ENCODE results near the gene DMD.

Gene DMD

GRCh38 chrX:31181377-31182000, 2029.9 kb downstream of the DMD start:
- TF ChIP-seq CTCF (IDR thresholded peaks at IDR 0.05; ENCODE audit: low read depth, low read length, missing control alignments), result no peak
- no peak overlapping the region for H3K4me3 ChIP-seq (ENCODE audit: low read depth, low read length)
- no peak for DNase-seq (ENCODE audit: low read depth)

DNA sequence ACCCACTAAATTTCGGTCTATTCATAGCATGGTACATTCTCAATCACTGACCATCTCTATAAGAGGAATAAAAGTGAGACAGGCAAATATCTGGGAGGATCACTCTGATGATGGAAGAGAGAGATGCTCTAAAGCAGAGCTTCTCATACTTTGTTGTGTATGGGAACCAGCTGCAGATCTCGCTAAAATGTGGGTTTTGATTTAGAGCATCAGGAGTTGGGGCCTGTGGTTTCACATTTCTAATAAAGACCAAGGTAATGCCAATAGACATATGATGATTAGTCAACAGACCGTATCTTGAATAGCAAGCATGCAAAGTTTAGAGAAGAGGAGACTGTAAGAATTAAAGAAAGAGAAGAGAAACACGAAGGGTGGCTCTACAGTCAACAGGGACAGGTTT, 2032.1 kb downstream of the DMD start:
- DNase-seq (ENCODE audit: low read depth), result no peak
- TF ChIP-seq CTCF (IDR thresholded peaks at IDR 0.05; ENCODE audit: low read depth, low read length, missing control alignments), result no peak
- H3K4me3 ChIP-seq (ENCODE audit: low read depth, low read length), result no peak overlapping the region

DNA sequence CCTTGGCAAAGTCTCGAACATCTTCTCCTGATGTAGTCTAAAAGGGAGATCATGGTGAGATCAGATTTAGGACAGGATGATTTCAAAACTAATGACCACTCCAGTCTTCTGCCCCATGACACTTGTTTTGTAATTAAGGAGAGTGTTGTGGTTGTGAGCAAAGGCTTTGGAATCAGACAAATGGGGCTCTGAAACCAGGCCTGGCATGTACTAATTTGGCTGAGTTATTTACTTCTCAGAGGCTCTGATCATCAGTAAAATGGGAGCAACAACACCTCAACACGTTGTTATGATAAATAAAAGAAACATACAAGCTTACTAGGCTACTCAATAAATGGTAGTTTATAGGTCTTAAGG, 2032.6 kb downstream of the DMD start:
- no peak for TF ChIP-seq CTCF (IDR thresholded peaks at IDR 0.05; ENCODE audit: low read depth, low read length, missing control alignments)
- no peak for DNase-seq (ENCODE audit: low read depth)
- H3K4me3 ChIP-seq (ENCODE audit: low read depth, low read length), result no peak overlapping the region

DNA sequence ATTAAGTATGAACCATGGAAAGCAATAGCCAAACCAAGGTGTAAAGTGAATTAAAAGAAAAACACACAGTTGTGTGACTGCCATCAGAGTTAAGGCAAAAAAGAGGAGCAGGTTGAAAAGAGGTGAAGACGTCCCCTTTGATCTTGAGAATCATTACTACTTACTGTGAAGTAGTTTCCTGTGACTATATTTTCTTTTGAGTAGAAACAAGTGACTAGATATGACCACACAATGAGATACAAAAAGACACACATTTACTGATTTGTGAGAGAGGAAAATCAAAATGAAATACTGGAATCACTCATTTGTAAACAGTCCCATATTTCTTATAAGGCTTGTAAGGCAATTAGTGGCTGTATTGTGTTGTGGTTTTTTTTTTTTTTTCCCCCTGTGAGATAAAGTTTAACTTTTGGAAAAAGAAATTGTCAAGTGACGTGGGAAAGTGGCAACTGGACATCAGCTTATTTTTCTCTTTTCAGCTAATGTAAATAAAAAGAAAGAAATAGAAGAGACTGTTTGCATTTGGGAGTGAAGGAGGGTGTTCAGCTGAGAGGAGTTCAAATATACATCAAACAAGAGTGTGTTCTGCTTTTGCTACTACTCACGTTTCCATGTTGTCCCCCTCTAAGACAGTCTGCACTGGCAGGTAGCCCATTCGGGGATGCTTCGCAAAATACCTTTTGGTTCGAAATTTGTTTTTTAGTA, 2033.1 kb downstream of the DMD start:
- H3K4me3 ChIP-seq (ENCODE audit: low read depth, low read length), result no peak overlapping the region
- no peak for DNase-seq (ENCODE audit: low read depth)
- TF ChIP-seq CTCF (IDR thresholded peaks at IDR 0.05; ENCODE audit: low read depth, low read length, missing control alignments), result no peak

DNA sequence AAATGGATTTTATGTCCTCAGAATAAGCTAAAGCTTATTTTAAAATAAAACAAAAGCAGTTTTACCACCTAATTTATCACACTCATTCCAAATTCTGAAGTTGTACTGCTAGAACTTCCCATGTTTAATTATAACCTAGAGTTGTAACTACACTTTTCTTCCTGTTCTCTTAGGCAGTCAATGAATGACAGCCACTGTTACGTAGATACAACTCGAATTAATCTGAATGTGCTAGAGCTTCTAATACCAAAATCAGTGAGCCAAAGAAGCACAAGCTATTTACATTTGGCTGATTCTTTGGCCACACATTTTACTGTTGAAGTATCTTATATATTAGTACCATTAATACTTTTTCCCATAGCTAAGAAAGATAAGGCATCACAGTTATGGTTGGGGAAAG, 2040.6 kb downstream of the DMD start:
- no peak overlapping the region for H3K4me3 ChIP-seq (ENCODE audit: low read depth, low read length)
- TF ChIP-seq CTCF (IDR thresholded peaks at IDR 0.05; ENCODE audit: low read depth, low read length, missing control alignments), result no peak
- no peak for DNase-seq (ENCODE audit: low read depth)

DNA sequence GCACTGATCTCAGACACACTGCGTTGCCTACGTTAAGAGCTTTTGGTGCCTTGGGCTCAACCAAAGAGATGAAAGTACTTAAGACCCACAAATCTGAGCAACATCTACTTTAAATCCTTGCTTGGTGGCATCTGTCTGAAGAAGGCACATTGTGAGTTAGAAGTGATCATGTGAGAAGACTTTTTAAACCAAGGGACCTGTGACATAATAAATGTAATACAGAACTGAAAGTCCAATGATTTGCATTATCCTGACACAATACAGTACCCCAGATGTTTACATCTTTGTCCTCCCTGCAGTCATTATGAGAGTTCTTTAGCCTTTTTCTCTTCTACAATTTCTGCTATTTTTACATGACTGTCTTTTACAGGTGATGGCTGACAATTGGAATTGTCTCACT, 2042.8 kb downstream of the DMD start:
- no peak overlapping the region for H3K4me3 ChIP-seq (ENCODE audit: low read depth, low read length)
- TF ChIP-seq CTCF (IDR thresholded peaks at IDR 0.05; ENCODE audit: low read depth, low read length, missing control alignments), result no peak
- peak; percentile 40 for DNase-seq (ENCODE audit: low read depth)

- no peak for DNase-seq (ENCODE audit: low read depth)
- no peak for TF ChIP-seq CTCF (IDR thresholded peaks at IDR 0.05; ENCODE audit: low read depth, low read length, missing control alignments)
- no peak overlapping the region for H3K4me3 ChIP-seq (ENCODE audit: low read depth, low read length)
These were observed 2044.5 kb downstream of the DMD start for GRCh38 chrX:31166832-31167231.

All from GM12864 (cell line).